CD4-positive, alpha-beta T cell (primary cell): ENCODE measurements around the gene MROH9. TPM values are rescaled to one million over a fixed set of nuclear protein-coding genes. Genes with fewer than 3 reads are reported as not detected.

Experiments used
- ATAC-seq: fragments of 200-7000 bp; cut with Tn5 transposase; one replicate; pipeline ENCODE4 v1.10.0; 2022; ENCODE audit warnings: mild to moderate bottlenecking; ENCODE audit not compliant: poor library complexity
- CTCF ChIA-PET: fragments of 350-600 bp; sonication (Branson Sonifier 250); formaldehyde crosslinking; loops from one replicate; lab custom pipeline; 2021; ENCODE audit warnings: antibody characterized with exemption, inconsistent platforms; lab: Charles Lee
- POLR2A ChIA-PET: fragments of 350-600 bp; sonication (Branson Sonifier 250); formaldehyde crosslinking; loops from one replicate; lab custom pipeline; 2021; ENCODE audit warnings: antibody characterized with exemption, inconsistent platforms; lab: Charles Lee
- DNase-seq, 14 experiments: peaks; one replicate each; pipeline ENCODE4 v3.0.0-alpha.2; 2013 to 2020; ENCODE audit warnings: mixed read lengths in 2 of 14
- H3K27ac ChIP-seq, 2 donors: one replicate each; pipeline versions ENCODE4 v1.5.1 to v1.7.0; 2013; ENCODE audit warnings: low read length in 2 of 2, low read depth in 1 of 2, mild to moderate bottlenecking in 1 of 2
- H3K27me3 ChIP-seq, 2 experiments: 1 replicate in 1 of 2; 2 replicates in 1 of 2; pipeline versions ENCODE4 v1.6.1 to v1.7.0; 2013; ENCODE audit warnings: low read length in 2 of 2, control low read depth in 1 of 2, mild to moderate bottlenecking in 1 of 2, moderate library complexity in 1 of 2; ENCODE audit not compliant: insufficient read depth in 2 of 2, control insufficient read depth in 1 of 2
- H3K36me3 ChIP-seq: one replicate; pipeline ENCODE4 v1.6.1; 2013; ENCODE audit warnings: low read length, control low read depth; ENCODE audit not compliant: insufficient read depth
- H3K4me1 ChIP-seq: one replicate; pipeline ENCODE4 v1.6.1; 2013; ENCODE audit warnings: low read length, control low read depth; ENCODE audit not compliant: insufficient read depth
- H3K4me3 ChIP-seq: one replicate; pipeline ENCODE4 v1.5.1; 2013; ENCODE audit warnings: mild to moderate bottlenecking, low read length, moderate library complexity
- H3K9me3 ChIP-seq, 2 experiments: 1 replicate in 1 of 2; 2 replicates in 1 of 2; pipeline versions ENCODE4 v1.6.1 to v1.7.0; 2013; ENCODE audit warnings: low read length in 2 of 2, mild to moderate bottlenecking in 2 of 2, control low read depth in 1 of 2, moderate library complexity in 1 of 2; ENCODE audit not compliant: control insufficient read depth in 1 of 2, insufficient read depth in 1 of 2
- H3K27ac Mint-ChIP-seq: one replicate; pipeline ENCODE4 v1.8.0; 2020; ENCODE audit warnings: mixed read lengths
- H3K27me3 Mint-ChIP-seq: one replicate; pipeline ENCODE4 v1.8.0; 2021; ENCODE audit warnings: mixed read lengths
- H3K36me3 Mint-ChIP-seq: one replicate; pipeline ENCODE4 v1.8.0; 2021; ENCODE audit warnings: low read depth, mixed read lengths
- H3K4me1 Mint-ChIP-seq: one replicate; pipeline ENCODE4 v1.8.0; 2021; ENCODE audit warnings: low read depth, mixed read lengths
- H3K4me3 Mint-ChIP-seq: one replicate; pipeline ENCODE4 v1.8.0; 2020; ENCODE audit warnings: mild to moderate bottlenecking, mixed read lengths
- H3K9me3 Mint-ChIP-seq: one replicate; pipeline ENCODE4 v1.8.0; 2020; ENCODE audit warnings: mixed read lengths
- intact Hi-C, 2 experiments: fragments of 100-400 bp; cut with DNase I in 1 of 2; cut with micrococcal nuclease in 1 of 2; formaldehyde crosslinking; loops; one replicate each; pipeline versions ENCODE4 v1.15.1 to v1.9.0; 2023 to 2025; cut with DNase I, micrococcal nuclease
- total RNA-seq, 174 experiments: library from RNA in 2 of 174; stranded (reverse) in 2 of 174; gene quantifications; one replicate each; pipeline ENCODE4 v1.2.3 and lab custom pipeline; 2021 to 2026
- TF ChIP-seq, protein P1 (sequence below): fragments of 200-600 bp; IDR thresholded peaks from one replicate; pipeline ENCODE4 v1.8.0; 2022; ENCODE audit warnings: antibody characterized with exemption, mild to moderate bottlenecking

The MROH9 gene
- total RNA-seq, 2 experiments from 2014 or later, result not detected

DNA sequence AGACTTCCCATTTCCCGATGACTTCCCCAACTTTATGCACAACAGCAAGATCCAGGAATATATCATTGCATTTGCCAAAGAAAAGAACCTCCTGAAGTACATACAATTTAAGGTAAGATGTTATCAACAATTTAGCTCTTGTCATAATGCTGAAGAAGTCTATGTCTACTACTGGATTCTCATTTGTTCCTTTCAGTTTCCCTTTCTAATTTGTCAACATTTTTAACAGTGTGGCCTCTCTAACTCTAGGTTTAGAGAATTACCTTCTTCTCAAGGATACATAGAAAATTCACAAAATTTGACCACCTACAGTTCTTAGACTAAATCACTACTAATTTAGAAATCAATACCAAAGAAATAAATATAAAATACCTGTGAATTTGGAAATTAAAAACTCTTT lies 168.5 kb downstream of the MROH9 start:
- intact Hi-C loops, result no loop called here
- TF ChIP-seq, protein P1, sequence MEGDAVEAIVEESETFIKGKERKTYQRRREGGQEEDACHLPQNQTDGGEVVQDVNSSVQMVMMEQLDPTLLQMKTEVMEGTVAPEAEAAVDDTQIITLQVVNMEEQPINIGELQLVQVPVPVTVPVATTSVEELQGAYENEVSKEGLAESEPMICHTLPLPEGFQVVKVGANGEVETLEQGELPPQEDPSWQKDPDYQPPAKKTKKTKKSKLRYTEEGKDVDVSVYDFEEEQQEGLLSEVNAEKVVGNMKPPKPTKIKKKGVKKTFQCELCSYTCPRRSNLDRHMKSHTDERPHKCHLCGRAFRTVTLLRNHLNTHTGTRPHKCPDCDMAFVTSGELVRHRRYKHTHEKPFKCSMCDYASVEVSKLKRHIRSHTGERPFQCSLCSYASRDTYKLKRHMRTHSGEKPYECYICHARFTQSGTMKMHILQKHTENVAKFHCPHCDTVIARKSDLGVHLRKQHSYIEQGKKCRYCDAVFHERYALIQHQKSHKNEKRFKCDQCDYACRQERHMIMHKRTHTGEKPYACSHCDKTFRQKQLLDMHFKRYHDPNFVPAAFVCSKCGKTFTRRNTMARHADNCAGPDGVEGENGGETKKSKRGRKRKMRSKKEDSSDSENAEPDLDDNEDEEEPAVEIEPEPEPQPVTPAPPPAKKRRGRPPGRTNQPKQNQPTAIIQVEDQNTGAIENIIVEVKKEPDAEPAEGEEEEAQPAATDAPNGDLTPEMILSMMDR, result no peak
- DNase-seq, result no peak
- ATAC-seq, result no peak
- Mint-ChIP-seq H3K27me3 (peaks cover 17% of the 10 kb centered on the region), H3K36me3 (no peaks in the 10 kb centered on the region), H3K27ac (no peak overlapping the region), H3K4me3 (no peak overlapping the region), H3K9me3 (peaks cover 3% of the 10 kb centered on the region), H3K4me1 (no peaks in the 10 kb centered on the region)
- CTCF ChIA-PET, result interaction anchor here (0.5 kb wide), 1 partner anchor 414 kb away, joined by 3 read pairs; no protein-coding TSS in a partner anchor
- H3K27me3 ChIP-seq, result no peaks in the 10 kb centered on the region
- no peak overlapping the region for H3K27ac ChIP-seq
- no peaks in the 10 kb centered on the region for H3K4me1 ChIP-seq
- no peaks in the 10 kb centered on the region for H3K9me3 ChIP-seq
- POLR2A ChIA-PET, result no interaction called here
- no peaks in the 10 kb centered on the region for H3K36me3 ChIP-seq
- no peak overlapping the region for H3K4me3 ChIP-seq

DNA sequence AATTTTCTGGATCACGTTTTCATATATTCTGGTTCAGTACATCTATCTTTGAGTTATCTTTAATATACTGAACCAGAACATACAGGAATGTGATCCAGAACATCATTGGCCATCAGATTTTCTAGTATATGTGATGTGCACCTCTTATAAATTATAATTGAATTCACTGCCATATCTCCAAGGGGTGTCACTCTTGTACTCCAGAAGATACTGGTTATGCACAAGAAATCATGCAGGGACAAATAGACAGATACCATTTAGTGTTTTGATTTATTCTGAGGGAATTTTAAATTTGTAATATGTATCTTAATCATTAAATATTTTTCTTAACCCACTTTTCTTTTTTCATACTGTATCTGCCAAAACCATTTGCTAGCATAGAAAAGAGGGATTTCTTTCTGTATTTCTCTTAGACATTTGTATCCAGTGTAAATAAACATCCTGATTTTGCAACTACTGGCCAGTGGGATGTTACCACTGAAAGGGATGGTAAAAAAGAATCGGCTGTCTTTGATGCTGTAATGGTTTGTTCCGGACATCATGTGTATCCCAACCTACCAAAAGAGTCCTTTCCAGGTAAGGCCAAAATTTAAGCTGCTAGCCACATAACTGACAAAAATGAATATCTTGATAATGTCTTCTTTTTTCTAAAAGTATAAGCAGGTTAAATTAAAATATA lies 172.1 kb downstream of the MROH9 start:
- no peaks in the 10 kb centered on the region for H3K4me1 ChIP-seq
- CTCF ChIA-PET, result no interaction called here
- Mint-ChIP-seq H3K36me3 (no peaks in the 10 kb centered on the region), H3K27ac (no peak overlapping the region), H3K9me3 (no peaks in the 10 kb centered on the region), H3K27me3 (peaks cover 6% of the 10 kb centered on the region), H3K4me3 (no peak overlapping the region), H3K4me1 (no peaks in the 10 kb centered on the region)
- no peaks in the 10 kb centered on the region for H3K36me3 ChIP-seq
- intact Hi-C loops, result no loop called here
- POLR2A ChIA-PET, result interaction anchor here (0.6 kb wide), 1 partner anchor 1559 kb away, joined by 3 read pairs; no protein-coding TSS in a partner anchor
- no peak overlapping the region for H3K4me3 ChIP-seq
- H3K27ac ChIP-seq, result no peak overlapping the region
- H3K9me3 ChIP-seq, result no peaks in the 10 kb centered on the region
- ATAC-seq (no peak), DNase-seq (no peak)
- no peaks in the 10 kb centered on the region for H3K27me3 ChIP-seq
- TF ChIP-seq, protein P1, result no peak

DNA sequence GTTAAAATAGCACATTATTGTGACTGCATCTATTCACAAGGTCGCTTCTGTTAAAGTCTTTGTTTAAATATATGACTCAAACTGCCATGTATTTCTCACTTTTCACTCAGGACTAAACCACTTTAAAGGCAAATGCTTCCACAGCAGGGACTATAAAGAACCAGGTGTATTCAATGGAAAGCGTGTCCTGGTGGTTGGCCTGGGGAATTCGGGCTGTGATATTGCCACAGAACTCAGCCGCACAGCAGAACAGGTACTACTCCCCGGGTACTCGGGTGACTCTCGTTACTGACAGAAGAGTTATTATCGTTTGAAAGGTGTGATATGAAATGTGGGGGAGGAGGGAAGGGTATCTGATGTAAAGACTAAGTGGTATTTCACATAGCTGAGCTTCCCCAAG lies 172.6 kb downstream of the MROH9 start:
- ChIA-PET POLR2A (no interaction called here), CTCF (no interaction called here)
- Mint-ChIP-seq H3K4me3 (no peak overlapping the region), H3K4me1 (no peaks in the 10 kb centered on the region), H3K9me3 (no peaks in the 10 kb centered on the region), H3K27ac (no peak overlapping the region), H3K27me3 (peaks cover 12% of the 10 kb centered on the region), H3K36me3 (no peaks in the 10 kb centered on the region)
- H3K36me3 ChIP-seq, result no peaks in the 10 kb centered on the region
- TF ChIP-seq, protein P1, result no peak
- no peak overlapping the region for H3K27ac ChIP-seq
- H3K4me3 ChIP-seq, result no peak overlapping the region
- intact Hi-C loops, result no loop called here
- DNase-seq, result no peak
- no peak for ATAC-seq
- H3K4me1 ChIP-seq, result no peaks in the 10 kb centered on the region
- no peaks in the 10 kb centered on the region for H3K9me3 ChIP-seq
- no peaks in the 10 kb centered on the region for H3K27me3 ChIP-seq
